Ureter (tissue), 1 donor: ENCODE data around the gene CAB39. TPM values are rescaled to one million over a fixed set of nuclear protein-coding genes. Genes with fewer than 3 reads are reported as not detected.
"Not testable (repeated sequence)": the region's sequence is repeated elsewhere in the genome, so short reads cannot be mapped to it uniquely, and the experiment has no call there.

ENCODE experiments used
- DNase-seq: peaks from one replicate; pipeline ENCODE4 v3.0.0-alpha.2; 2020; ENCODE audit warnings: low spot score
- total RNA-seq: library from RNA; stranded (reverse); gene quantifications from one replicate; pipeline ENCODE4 v1.2.4, GENCODE V29; 2023
- donor health status: DM: yes; HTN: yes; CAD: no.

CAB39 gene
- total RNA-seq, 1 donor from 2014 or later = 85.8 TPM

DNA sequence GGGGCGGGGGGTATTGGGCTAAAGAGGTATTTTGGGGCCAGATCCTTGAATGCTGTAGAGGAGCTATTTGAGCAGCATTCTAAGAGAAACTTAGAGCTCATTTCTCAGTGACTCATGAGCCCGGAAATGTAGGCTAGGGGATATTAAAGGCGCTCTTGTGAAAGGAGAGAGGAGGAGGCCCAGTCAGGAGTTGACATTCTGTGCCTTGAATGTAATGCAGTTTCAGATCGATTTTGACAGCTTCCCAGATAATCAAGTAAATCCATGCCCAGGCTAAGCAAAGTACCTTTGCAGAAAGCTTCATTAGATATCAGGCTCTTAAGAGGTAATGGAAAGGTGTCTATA is 1.5 kb downstream of the CAB39 start:
- DNase-seq = no peak

DNA sequence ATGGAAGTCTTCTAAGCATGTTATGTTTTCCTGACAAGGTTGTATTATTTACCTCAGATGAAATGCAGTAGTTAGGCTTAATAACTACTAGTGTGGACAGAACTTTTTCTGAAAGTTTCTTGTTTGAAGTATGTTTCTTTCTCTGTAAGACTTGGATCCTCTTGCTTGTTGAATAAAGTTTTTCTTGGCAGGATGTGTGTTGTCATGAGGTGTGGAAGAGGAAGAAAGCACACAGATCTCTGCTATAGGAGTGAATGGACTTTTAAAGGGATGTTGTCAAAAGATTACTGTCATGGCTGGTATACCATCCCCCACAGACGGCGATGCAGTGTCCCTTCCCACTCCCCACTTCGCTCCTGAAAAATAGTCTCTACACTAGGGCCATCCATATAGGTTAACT is 2.6 kb downstream of the CAB39 start:
- no peak for DNase-seq

DNA sequence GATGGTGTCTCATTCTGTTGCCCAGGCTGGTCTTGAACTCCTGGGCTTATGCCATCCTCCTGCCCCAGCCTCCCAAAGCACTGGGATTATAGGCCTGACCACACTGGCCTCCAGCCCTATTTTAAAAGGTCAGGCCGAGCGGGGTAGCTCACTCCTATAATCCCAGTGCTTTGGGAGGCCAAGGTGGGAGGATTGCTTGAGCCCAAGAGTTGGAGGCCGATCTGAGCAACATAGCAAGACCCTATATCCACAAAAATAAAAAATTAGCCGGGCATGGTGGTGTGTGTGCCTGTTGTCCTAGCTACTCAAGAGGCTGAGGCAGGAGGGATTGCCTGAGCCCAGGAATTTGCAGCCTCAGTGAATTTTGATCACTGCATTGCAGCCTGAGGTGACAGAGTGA is 3.9 kb downstream of the CAB39 start:
- DNase-seq = no peak

DNA sequence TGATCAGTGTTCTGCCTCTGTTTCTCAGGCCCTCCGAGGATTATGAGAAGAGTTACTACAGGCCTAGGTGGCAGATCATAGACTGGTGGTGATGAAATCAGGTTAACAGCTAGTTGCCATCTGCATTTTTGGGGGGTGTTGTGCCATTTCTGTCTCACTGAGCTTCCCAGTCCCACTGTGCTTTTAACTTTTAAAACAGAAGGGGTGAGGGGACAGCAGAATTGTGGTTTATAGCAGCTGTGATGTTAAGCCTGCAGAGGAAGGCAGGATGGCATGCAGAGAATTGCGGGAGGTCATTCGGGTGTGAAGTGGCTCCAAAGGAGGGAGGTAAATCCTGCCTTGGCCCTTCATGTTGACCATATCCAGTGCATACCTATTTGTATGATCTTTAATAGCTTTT is 5.0 kb downstream of the CAB39 start:
- no peak for DNase-seq

DNA sequence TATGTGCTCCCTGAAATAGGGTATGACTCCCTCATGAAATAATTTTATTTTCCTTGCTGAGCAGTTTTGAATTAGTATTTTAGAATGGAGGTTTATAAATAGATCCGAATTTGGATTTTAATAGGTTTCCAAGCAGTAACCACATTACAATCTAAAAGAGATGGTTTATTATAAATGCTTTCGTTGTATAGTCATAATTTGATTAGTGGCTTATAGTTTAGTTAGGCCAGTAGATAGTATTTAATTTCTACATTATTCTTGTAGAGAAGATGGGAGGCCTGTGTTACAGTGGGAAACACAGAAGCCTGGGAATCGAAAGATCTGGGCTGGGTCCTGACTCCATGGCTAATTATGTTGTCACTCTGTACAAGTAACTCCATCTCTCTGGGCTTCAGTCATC is 6.7 kb downstream of the CAB39 start:
- DNase-seq = no peak

DNA sequence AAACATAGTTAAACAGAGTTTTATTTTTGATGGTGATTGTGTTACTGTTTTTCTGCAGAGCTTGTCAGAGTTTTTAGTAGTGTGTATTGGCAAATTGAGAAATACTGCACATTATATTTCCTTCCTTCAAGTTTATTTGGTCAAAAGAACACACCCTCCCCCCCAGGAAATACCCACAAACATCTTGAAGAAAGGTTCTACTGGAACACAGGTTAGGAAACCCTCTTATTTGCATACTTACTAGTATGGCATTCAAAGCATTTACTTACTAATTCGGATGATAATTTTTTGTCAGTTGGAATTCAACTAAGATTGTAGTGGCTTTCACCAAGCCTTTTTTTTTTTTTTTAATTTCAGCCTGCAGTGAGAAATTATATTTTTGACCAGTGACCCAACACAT is 9.1 kb downstream of the CAB39 start:
- DNase-seq = no peak

DNA sequence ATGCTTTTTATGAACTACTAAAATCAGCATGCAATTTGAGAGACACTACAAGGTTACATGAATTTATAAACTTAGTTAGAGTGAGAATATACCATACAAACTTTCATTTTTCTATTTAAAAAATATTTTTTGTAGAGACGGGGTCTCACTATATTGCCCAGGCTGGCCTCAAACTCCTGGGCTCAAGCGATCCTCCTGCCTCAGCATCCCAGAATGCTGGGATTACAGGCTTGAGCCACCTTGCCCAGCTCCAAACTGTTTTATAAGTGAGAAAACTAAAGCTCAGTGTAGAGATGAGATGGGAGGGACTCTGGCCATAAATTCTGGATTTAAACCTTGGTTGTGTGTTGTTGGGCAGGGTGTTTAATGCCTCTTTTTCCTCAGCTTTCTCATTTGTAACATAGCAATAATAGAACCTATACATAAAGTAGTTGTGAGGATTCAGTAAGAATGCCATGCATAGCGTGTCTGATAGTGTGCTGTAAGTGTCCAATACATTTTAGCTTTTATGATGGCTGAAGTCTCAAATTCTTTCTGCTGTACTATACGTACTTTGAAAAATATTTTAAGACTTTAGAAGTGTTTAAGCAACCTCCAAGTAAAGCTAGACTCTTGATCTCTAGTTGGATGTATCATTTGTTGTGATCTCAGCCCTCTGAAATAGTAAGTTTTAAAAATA is 9.7 kb downstream of the CAB39 start:
- no peak for DNase-seq

DNA sequence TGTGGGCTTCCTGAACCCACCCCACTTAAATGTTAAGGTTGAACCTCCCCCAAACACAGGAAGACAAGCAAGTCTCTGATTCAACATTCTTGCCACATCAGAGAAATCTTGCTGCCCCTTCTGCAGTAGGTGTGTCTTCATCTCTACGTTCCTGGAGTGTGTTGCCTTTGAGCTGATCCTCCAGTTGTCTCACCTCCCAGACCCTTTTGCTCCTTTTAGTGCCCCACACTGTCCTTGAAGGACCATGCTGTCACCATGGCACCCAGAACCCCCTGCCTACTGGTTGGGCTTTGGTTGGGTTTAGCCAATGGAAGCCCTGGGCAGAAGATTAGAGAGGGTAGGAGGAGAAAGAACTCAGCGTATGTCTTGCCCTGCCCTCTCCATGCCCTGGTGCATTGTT is 10.7 kb downstream of the CAB39 start:
- no peak for DNase-seq

DNA sequence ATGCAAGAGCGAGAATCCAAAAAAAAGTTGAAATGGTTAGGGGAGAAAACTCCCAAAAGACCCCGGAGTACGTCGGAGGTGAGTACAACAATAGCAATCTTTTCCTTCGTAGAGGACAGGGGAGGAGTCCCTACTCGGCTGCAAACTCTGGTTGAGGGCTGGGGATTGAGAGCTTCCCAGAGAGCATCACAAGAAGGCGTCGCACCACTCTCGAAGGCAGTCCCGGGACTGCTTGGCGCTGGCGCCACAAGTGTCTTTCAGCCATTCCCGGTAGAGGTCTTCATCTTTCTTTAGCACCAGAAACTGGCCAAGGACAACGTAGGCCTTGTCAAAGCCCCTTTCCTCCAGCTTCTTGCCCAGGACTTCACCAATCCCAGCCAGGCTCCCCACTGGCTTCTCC is 12.3 kb downstream of the CAB39 start:
- not testable (repeated sequence) for DNase-seq

DNA sequence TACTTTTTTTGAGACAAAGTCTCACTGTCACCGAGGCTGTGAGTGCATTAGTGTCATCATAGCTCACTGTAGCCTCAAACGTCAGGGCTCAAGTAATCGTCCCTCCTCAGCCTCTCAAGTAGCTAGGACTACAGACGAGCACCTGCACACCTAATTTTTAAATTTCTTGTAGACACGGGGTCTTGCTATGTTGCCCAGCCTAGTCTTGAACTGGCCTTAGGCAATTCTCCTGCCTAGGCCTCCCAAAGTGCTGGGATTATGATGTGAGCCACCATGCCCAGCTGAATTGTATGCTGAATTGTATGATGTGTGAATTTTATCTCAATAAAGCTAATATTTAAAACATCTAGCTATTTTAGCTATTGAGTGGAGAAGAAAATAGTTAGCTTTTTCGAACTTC is 18.9 kb downstream of the CAB39 start:
- DNase-seq = no peak

DNA sequence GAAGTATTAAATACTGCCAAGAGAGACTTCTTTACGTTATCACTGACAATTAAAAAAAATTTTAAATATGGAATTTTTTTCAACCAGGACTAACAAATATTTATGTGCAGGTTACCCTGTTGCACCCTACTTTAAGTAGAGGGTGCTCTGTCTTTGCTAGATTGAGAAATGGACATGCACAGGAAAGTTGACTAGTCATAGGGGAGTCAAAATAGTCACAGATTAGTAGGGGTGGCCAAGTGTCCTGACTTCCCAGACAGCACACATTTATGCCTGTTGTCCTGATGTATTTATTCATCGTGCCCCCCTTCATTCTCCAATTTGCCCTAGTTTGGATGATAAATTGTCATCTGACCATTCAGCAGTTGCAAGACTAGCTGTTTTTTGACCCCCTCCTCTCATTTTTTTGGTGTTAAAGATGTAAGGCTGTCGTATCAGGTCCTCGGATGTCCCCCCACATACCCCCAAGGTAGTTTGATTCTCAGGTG is 20.3 kb downstream of the CAB39 start:
- no peak for DNase-seq

DNA sequence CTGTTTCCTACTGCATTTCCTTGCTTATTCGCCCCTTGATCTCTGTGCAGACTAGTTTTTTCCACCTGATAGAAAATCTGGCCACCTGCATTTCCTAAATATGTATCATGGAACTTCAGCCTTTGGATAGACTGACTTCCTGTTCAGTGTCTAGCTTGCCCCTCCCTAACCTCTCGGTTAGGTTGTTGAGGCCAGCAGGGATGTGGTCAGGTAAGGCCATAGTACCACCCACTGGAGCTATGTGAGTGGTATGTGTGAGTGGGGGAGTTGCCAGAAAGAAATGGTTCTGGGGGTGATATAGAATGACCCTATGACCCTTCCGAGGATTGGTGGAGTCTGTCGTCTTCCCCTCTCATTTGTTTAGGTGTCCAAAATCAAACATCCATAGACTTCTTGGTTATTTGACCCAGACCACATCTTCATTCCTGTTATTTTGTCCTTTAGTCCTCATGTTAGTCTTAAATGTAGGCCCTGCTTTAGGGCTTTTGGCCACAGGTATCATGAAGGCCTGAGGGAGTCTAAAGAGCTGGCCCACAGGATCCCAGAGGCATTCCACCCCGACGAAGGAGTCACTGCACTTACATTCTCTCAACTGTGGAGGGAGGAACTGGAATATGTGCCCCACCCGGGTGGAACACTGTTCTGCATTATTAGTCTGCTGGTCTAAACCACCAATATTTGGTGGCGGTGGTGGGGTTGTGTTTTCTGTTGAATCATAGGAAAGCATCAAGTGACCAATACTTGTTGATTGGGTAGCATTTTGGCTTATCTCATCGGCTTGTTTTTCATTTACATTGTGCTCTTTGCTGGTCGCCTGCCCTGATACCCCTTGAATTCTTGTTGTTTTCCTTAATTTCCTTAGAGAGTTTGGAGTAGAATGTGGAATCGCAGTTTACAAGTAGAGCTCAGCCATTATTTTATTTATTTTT is 21.9 kb downstream of the CAB39 start:
- no peak for DNase-seq

DNA sequence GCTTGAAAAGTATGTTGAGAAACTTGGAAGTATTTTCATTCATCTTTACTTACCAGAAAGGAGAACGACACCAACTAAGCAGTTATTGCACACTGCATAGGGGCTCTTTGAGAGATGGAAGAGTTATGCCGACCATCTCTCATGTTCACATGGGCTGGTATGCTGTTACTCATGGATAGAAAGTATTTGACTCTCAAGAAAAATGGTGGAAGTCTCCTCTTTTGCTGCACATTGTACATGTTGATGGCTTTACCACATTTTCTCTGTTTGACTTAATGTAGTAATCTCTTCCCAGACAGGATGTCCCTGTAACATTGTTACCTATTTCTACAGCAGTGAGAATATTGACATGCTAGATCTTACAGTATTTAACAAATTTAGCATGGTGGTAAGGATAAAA is 23.2 kb downstream of the CAB39 start:
- DNase-seq = no peak

DNA sequence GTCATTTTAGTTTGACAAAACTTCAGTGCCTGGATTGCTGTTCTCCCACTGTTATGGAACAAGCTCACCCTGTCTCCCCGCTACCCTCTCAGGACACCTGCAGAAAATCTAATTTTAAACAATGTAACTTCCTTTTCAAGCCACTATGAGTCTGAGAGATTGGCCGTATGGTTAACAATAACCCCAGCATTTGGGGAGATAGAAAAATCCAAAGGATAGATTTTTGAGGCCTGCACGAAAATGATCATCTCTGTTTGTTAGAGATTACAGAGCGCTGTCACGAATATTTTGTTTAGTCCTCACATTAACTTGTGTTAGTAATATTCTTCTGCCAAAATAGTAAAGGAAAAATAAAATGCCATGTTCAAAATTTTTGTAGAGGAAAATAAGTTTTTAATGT is 24.7 kb downstream of the CAB39 start:
- DNase-seq = no peak

DNA sequence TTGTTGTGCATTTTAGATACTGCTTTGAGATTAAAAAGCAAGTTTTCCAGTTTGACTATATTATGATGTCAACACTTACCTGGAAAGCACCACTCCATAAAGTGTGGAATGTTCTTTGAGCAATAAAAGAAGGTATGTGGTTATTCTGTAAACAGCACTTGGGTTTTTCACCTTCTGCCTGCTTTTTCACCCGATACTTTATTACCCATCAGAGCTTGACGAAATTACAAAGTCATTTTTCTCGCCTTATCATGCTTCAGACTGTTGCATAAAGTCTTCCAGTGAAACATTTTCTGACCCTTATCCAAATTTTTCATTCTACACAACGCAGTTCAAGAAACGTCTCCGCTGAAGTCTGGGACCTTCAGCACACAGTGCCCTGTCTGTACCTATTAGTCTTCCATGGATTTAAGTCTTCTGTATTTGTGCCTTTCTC is 25.2 kb downstream of the CAB39 start:
- DNase-seq = no peak

DNA sequence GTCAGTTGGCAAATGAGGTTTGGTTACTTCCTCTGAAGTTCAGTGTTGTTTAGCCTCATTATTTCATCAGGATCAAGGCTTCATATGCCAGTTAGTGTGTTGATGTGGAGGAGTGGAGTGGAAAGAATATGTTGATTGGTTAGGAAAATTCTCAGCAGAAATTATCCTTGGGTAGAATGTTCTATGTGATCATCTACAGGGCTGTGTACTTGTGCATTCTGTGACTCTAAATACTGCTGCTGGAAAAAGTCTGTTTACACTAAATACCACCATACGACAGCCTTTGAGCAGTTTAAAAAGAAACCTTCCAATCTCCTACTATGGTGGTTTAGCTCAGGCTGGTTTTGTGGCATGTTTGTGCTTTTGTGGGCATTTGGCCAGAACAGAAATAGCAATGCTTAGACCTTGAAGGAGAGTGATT is 25.8 kb downstream of the CAB39 start:
- no peak for DNase-seq

DNA sequence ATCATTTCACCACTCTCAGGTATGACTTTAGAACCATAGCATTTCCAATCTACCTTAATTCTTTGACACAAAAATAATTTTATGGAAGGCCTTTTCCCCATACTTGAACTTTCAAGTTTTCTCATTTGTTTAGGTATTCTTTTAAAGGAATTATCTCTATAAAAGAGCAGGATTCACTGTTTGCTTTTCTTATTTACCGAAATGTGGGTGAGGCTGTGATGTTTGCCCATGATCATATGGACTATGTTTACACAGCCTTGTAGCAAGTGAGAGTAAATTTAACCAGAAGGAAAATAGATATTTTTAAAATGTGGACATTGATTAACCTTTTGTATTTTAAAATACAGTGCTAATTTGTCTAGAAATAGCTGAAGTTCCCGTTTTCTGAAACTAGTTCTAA is 26.3 kb downstream of the CAB39 start:
- DNase-seq = no peak

DNA sequence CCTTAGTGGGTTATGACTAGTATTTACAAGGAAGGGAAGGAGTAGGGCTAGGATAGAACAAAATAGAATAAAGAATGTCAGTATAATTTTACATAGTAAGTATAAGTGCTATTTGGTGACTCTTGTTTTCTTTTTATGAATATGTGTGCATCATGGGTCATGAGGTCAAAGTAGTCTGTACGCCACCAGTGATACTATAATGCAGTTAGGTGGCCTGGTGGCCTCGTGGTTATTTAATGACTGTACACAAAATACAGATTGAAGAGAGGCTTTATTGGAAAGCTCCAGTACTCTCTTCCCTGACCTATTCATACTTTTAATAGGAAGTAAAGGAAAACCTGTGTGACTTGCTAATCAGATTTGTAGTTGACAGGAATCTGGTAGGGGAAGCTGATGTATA is 27.3 kb downstream of the CAB39 start:
- no peak for DNase-seq

DNA sequence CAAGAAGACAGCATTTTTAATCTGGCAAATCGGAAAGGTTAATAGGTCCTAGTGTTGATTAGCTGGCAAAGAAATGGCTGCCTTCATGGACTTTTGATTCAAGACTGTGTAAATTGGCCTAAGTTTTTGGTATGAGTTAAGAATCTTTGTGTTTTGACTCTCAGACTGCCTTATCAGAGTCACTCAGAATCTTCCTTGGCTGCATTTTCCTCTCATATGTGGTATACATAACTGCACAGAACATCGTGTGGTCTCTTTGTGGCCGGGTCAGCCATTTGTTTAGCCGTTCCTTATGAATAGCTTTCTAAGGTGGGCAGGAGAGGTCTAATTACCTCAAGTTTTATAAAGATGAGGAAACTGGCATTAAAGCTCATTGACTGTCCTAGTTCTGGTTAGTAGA is 30.1 kb downstream of the CAB39 start:
- DNase-seq = no peak

DNA sequence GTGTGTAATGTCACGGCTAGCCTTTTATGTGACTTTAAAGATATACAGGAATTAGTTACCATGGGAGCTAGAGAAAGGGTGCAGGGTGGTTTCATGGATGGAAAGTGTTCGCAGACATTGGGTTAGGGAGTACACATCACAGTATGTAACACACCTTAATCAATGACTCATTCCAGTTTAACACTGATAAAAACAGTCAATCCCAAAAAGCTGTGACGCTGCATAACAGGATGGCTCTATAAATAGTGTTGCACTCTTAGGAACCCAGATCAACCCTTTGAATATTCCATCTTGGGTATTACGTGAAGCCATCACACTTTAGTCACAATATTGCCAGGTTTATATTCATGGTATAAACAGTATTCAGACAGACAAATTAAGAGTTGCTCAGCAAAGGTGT is 33.6 kb downstream of the CAB39 start:
- DNase-seq = no peak

DNA sequence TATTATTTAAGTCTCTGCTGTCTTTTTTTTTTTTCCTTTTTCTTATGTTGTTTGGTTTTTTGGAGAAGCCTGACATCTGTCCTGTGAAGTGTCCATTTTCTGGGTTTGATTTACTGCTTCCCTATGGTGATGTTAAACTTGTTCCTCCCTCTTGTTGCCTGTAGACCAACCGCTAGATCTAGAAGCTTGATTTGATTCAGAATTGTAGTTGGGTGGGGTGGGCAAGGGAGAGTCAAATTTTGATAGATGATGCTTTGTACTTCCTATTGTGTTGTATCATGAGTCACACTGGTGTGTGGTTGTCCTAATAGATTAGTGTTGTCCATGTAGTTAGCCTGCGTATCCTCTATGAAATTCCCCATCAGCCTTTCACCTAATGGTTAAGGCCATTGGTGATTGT is 35.4 kb downstream of the CAB39 start:
- DNase-seq = no peak

DNA sequence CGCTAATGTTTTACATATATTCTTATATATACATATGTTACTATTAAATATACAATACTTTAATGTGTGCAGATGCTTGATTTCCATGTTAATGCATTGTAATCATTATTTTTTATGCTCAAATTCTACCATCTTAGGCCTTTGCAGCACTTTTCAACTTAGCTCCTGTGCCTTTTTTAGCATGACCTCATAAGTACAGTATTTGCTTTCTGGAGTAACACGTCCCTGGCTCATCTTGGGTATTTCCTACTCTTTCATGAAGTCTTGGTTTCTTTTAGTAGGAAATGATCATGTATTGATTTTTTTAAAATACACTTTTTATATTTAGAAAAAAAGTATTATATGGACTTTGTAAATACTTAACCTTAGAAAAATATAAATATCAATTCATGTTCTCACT is 36.5 kb downstream of the CAB39 start:
- no peak for DNase-seq

DNA sequence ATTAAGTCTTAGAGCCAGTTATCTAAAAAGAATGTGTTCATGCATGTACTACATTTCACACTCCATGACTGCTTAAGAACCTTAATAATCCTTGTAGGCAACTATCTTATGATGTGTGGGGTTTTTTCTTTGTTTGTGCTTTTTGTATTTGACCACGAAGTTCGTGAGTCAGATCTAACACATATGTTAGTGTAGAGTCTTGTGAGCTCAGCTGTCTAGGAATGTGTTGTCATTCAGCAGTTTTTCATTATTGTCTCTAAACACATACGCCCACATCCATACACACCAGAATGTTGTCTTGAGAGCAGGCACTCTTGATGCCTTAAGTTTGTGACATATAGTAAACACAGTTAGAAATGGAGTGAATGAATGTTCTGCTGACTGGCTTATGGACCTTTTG is 38.4 kb downstream of the CAB39 start:
- no peak for DNase-seq
